ENCODE data around the gene CCNY.
A peak's percentile ranks its signal among the peaks of the same experiment; 100 is the strongest.

Gene CCNY

GRCh38 chr10:35331894-35332640 lies 4.2 kb upstream of the CCNY start:
- no peak for DNase-seq (ENCODE audit: low read depth in 2 of 3, low spot score in 2 of 3)

DNA sequence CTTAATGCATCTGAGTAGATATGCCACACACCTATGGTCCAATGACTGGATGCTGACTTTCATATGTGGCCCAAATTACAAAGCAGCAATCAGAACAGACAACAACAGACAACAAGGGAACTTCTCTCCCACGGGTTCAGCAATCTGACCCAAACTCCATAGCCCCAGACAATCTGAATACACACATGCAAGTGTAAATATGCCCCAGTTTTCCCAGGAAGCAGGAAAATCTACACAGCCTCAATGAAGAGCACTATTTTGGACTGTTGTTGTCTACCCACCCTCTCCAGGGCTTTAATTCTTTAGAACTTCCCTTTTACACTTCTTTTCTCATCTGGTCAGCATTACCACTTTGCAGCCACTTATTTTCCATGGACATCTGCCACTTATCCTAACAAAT lies 2.0 kb upstream of the CCNY start:
- no peak for DNase-seq (ENCODE audit: low read depth in 2 of 3, low spot score in 2 of 3)

DNA sequence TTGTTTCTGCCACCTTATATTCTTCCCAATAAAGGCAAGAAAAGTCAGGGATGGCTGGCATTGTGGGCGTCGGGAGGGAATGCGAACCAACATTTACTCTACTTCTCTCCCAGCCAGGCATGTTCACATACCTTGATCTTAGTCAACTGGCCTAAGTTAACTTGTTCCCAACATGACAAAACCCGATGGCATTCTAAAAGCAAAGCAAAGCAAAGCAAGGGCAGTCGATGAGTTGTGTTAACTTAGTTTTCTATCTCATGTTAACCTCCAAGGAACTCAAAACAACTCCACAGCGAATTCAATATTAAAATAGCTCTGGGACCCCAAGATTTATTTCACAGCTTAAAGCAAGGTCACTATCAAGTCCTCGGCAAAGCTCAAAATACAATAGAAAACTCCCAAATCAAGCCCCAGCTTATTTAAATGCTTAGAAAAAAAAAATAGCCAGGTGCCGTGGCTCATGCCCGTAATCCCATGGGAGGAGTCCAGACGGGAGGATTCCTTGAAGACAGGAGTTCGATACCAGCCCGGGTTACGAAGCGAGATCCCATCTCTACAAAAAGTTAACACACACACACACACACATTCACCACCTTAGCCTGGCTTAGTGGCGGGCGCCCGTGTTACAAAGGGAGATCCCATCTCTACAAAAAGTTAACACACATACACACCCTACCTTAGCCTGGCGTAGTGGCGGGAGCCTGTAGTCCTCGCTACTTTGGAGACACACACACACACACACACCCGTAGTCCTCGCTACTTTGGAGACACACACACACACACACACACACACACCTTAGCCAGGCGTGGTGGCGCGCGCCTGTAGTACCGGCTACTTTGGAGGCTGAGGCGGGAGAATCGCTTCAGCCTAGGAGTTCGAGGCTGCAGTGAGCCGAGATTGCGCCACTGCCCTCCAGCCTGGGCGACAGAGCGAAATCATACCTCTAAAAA lies 901 bp upstream of the CCNY start:
- DNase-seq (ENCODE audit: low read depth in 2 of 3, low spot score in 2 of 3) = no peak

DNA sequence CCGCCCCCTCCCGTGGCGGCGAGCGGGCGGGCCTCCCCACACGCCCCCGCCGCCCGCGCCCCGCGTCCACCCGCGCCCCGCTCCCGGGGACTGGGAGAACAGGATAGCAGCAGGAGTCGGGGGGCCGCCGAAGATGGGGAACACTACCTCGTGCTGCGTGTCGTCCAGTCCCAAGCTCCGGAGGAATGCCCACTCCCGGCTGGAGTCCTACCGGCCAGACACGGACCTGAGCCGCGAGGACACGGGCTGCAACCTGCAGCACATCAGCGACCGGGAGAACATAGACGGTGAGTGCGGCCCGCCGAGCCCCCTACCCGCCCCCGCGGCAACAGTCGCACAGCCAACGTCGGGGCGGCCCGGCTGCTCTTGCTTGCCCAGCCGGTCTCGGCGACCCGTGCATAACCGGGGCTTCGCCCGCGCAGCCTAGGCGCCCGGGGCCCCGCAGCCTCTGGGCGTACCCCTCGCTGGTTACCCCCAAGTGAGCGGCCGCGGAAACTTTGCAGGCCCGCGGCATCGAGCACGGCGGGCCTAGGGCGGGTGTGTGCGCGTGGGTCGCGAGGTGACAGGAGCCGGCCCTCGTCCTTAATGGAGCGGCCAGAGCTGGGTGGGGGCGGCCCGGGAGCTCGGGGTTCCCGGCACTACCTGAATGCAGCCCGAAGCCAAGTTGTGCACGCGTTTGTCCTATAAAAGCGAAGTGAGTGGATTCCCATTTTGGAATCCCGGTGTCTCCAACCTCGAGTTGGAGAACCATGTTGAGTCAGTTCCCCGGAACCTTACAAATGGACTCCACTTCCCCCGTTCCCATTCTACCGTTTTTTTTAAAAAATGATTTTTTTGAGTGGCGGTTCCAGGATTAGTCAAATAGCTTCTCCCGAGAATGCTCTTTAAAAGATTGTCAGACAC lies 863 bp downstream of the CCNY start:
- DNase-seq (ENCODE audit: low read depth in 2 of 3, low spot score in 2 of 3) = peak in 2 of 3 experiments; percentile 22 to 43

DNA sequence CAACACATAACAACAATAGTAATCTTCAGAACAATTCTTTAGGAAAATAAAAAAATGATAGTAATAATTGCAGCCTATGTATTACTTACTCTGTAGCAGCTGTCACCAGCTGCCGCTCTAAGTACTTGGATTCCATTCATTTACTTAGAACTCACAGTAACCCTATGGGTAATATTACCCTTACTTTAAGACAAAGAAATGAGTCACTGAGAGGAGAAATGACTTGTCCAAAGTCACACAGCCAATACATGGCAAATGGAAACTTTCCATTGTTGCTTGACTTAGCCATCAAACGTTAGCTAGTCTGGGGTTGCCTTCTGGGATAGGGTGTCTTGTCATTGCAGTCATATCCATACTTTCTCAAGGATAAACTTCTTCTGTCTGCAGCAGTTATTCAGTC lies 3.6 kb downstream of the CCNY start:
- no peak for DNase-seq (ENCODE audit: low read depth in 2 of 3, low spot score in 2 of 3)

GRCh38 chr10:35340975-35341374 lies 4.7 kb downstream of the CCNY start:
- DNase-seq (ENCODE audit: low read depth in 2 of 3, low spot score in 2 of 3) = no peak

- no peak for DNase-seq (ENCODE audit: low read depth in 2 of 3, low spot score in 2 of 3)
Measured at GRCh38 chr10:35341521-35341920, 5.2 kb downstream of the CCNY start.

DNA sequence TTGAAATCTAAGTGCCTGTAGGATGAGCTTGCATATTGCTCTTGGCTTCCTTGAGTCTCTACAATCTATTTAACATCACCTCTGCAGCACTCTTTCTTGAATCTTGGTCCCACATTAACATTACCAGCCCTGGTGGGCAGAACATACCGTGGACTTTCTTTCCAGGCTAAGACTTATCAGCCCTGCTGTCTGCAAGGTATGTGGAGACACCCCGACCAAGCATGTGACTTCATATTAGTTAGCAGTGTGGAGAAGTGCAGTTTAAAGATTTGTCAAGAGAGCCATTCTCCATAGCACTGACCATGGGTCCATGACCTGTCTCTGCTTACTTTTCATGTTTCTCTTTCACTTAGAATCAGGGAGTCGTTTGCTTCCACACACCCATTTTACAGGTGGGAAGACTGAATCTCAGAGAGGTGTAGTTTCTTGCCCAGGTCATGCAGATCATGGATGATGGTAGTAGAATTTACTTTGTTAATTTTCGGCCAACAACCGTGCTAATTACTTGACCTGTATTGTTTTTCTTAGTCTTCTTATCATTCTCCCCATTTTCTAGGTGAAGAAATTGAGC lies 6.0 kb downstream of the CCNY start:
- DNase-seq (ENCODE audit: low read depth in 2 of 3, low spot score in 2 of 3) = no peak

DNA sequence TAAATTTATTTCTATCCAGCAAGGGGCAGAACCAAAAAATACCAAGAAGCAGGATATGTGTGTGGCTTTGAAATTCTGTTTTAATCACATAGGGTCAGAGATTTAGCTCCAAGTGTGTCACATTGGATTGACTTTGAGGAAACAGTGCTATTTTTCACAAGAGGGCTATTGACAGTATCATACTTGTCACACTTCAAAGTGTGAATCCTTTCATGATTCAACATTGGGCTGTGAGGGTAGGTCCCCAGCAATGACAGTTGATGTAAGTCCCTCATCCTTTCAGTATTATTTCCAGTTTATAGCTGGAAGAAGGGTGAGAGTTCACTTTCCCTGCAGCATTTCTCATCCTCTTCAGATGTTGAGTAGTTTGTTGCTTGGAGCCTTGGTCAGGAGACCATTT lies 7.4 kb downstream of the CCNY start:
- DNase-seq (ENCODE audit: low read depth in 2 of 3, low spot score in 2 of 3) = no peak

GRCh38 chr10:35345383-35345742 lies 9.1 kb downstream of the CCNY start:
- DNase-seq (ENCODE audit: low read depth in 2 of 3, low spot score in 2 of 3) = no peak

- DNase-seq (ENCODE audit: low read depth in 2 of 3, low spot score in 2 of 3) = no peak
Measured at GRCh38 chr10:35346248-35346647, 9.9 kb downstream of the CCNY start.

DNA sequence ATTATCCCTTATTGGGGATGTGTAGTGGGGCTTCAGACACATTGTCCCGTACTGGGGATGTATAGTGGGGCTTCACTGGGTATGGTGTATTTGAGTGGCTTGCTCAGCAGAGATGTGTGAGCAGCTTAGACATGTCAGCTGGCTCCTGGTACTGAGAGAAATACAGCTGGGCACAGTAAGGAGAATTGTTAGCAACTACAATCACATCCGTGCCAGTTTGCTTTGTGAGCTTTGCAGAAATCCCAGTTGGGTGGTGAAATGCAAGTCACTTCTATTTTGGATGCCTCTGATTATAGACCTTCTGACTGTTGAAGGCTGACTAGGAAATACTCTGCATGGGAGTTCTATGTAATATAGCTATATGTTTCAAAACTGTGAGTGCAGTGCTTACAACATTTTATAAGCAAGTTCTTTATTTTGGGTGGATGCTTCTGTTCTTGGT lies 10.8 kb downstream of the CCNY start:
- no peak for DNase-seq (ENCODE audit: low read depth in 2 of 3, low spot score in 2 of 3)

- no peak for DNase-seq (ENCODE audit: low read depth in 2 of 3, low spot score in 2 of 3)
Measured at GRCh38 chr10:35347899-35348608, 11.7 kb downstream of the CCNY start.

GRCh38 chr10:35348609-35349388 lies 12.5 kb downstream of the CCNY start:
- no peak for DNase-seq (ENCODE audit: low read depth in 2 of 3, low spot score in 2 of 3)

- no peak for DNase-seq (ENCODE audit: low read depth in 2 of 3, low spot score in 2 of 3)
Measured at GRCh38 chr10:35349389-35349915, 13.1 kb downstream of the CCNY start.

DNA sequence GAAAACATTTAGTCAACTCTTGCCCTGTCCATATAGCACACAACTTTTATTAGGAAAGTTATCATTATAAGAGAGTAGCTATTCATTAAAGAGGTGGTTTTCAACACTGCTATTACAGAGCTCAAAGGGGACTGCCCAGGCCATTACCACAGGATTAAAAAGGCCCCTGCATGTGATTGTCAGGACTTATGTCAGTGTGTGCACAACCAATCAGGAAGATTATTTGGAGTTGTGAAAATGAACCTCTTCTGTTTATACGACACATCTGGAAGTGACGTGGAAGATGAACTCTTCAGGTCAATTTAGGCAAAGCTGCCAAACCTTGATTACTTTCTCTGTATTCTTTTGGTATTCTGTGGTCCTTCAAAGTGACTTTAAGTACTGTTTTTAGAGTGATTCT lies 14.7 kb downstream of the CCNY start:
- no peak for DNase-seq (ENCODE audit: low read depth in 2 of 3, low spot score in 2 of 3)

GRCh38 chr10:35352097-35352496 lies 15.8 kb downstream of the CCNY start:
- no peak for DNase-seq (ENCODE audit: low read depth in 2 of 3, low spot score in 2 of 3)

GRCh38 chr10:35352512-35352911 lies 16.2 kb downstream of the CCNY start:
- DNase-seq (ENCODE audit: low read depth in 2 of 3, low spot score in 2 of 3) = no peak

- no peak for DNase-seq (ENCODE audit: low read depth in 2 of 3, low spot score in 2 of 3)
Measured at GRCh38 chr10:35353395-35353794, 17.1 kb downstream of the CCNY start.

Measured in activated CD8-positive, alpha-beta memory T cell treated with anti-CD3 and anti-CD28 coated beads for 48 hours (primary cell).